ENCODE measurements around the gene MAPK11.
A peak's percentile ranks its signal among the peaks of the same experiment; 100 is the strongest.

Gene MAPK11

DNA sequence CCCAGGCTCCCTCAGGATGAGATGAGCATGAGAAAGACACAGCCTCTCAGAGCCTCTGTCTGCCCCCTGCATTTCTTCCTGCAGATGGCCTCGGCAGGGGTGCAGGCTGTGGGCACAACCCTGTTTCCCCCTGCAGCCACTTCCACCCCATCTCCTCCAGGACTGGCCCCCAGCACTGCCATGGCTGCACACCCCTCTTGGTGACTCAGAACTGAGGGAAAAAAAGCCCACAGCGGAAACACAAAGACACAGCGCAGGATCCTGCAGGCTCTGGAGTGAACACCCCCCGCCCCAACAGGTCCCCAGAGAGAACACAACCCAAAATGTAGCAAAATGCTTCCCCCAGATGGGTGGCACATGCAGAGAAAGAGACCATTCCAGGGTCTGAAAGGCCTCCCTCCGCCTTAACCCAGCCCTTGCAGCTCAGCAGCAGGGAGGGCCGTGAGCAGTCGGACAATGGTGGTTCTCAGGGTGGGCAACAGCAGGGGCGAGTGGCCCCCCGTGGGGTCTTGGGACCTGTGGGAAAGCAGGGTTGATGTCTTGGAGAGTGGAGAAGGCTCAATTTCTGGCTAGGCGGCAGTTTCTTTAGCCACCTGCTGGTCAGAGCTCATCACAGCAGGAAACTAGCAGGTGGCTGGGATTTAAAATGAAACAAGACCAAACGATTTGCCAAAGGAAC lies 33.3 kb downstream of the MAPK11 start:
- Mint-ChIP-seq H3K4me3 (no peak overlapping the region), H3K36me3 (ENCODE audit: low read depth) (peaks cover 29% of the 10 kb centered on the region), H3K27ac (no peak overlapping the region), H3K27me3 (ENCODE audit: low read depth, poor library complexity) (peaks cover 12% of the 10 kb centered on the region), H3K9me3 (no peaks in the 10 kb centered on the region), H3K4me1 (peaks cover 11% of the 10 kb centered on the region)
- DNase-seq, result peak; percentile 31
- TF ChIP-seq, protein P1, sequence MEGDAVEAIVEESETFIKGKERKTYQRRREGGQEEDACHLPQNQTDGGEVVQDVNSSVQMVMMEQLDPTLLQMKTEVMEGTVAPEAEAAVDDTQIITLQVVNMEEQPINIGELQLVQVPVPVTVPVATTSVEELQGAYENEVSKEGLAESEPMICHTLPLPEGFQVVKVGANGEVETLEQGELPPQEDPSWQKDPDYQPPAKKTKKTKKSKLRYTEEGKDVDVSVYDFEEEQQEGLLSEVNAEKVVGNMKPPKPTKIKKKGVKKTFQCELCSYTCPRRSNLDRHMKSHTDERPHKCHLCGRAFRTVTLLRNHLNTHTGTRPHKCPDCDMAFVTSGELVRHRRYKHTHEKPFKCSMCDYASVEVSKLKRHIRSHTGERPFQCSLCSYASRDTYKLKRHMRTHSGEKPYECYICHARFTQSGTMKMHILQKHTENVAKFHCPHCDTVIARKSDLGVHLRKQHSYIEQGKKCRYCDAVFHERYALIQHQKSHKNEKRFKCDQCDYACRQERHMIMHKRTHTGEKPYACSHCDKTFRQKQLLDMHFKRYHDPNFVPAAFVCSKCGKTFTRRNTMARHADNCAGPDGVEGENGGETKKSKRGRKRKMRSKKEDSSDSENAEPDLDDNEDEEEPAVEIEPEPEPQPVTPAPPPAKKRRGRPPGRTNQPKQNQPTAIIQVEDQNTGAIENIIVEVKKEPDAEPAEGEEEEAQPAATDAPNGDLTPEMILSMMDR (IDR thresholded peaks at IDR 0.05), result peak; percentile 48

DNA sequence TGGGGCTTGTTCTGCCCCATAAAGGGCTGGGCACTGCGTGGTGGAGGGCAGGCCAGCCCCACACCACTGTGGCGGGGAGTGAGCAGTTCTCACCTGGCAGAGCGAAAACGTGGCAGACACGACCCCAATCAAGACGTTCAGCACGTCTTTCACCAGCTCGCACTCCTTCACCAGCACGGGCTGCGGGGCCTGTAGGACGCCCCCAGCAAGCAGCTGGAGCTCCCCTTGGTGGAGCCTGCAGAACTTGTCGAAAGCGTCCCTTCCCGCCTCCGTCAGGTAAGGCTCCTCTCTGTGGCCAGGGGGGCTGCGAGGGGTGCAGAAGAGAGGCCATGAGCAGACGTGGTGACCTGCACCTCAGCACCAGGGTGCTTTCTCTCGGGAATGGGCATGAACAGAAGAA lies 37.0 kb downstream of the MAPK11 start:
- peaks cover 13% of the 10 kb centered on the region for H3K27me3 Mint-ChIP-seq (ENCODE audit: low read depth, poor library complexity)
- no peak overlapping the region for H3K27ac Mint-ChIP-seq
- no peak overlapping the region for H3K4me3 Mint-ChIP-seq
- no peaks in the 10 kb centered on the region for H3K4me1 Mint-ChIP-seq
- no peak for DNase-seq
- H3K9me3 Mint-ChIP-seq, result no peaks in the 10 kb centered on the region
- TF ChIP-seq, protein P1 (IDR thresholded peaks at IDR 0.05), result no peak
- peaks cover 34% of the 10 kb centered on the region for H3K36me3 Mint-ChIP-seq (ENCODE audit: low read depth)

DNA sequence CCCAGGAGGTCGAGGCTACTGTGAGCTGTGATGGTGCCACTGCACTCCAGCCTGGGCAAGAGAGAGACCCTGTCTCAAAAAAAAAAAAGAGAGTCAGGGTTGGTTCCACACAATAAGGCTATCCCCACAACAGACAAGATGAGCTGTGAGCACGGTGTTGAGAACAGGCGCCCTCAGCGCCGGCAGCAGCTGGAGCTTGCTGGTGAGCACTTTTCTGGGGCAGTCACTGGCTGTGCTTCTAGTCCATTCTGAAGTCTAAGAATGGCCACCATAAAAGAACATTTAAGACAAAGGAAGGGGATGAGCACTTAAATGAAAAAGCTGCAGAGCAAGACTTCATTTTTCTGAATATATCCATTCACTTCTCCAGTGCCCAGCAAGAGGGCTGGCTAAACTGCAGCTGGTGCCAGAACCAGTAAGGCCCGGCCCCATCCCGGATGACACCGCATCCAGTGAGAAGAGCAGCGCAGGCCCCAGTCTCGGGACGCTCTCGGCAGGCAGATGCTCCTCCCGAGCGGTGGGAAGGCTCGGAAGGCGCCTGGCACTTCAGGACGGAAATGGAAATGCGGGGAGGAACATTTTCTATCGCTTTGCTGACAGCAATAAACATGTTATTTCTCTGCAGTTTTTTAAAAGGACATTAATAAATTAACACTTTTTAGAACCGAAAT lies 37.6 kb downstream of the MAPK11 start:
- Mint-ChIP-seq H3K36me3 (ENCODE audit: low read depth) (peaks cover 28% of the 10 kb centered on the region), H3K9me3 (no peaks in the 10 kb centered on the region), H3K27me3 (ENCODE audit: low read depth, poor library complexity) (peaks cover 10% of the 10 kb centered on the region), H3K4me3 (no peak overlapping the region), H3K27ac (peak overlapping the region; percentile 38), H3K4me1 (no peaks in the 10 kb centered on the region)
- no peak for DNase-seq
- TF ChIP-seq, protein P1 (IDR thresholded peaks at IDR 0.05), result no peak

DNA sequence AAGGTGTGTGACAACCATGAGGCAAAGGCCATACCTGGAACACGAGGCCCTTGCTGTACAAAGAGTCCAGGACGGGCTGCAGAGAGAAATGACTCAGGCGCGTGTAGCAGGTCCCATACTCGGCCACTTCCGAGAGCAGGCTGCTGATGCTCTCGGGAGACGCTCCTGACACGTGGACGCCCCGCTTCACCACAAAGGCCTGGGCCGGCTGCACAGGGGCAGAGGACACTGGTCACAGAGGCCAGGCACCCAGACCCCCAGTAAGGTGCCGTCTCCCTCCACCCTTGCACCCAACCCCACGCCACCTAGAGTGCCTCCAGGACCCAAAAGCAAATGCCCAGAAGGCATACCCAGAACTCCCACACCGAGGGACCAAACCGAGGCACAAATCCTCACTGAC lies 40.8 kb downstream of the MAPK11 start:
- peaks cover 7% of the 10 kb centered on the region for H3K27me3 Mint-ChIP-seq (ENCODE audit: low read depth, poor library complexity)
- no peak overlapping the region for H3K4me3 Mint-ChIP-seq
- TF ChIP-seq, protein P1 (IDR thresholded peaks at IDR 0.05), result no peak
- H3K27ac Mint-ChIP-seq, result no peak overlapping the region
- DNase-seq, result no peak
- no peaks in the 10 kb centered on the region for H3K9me3 Mint-ChIP-seq
- peaks cover 16% of the 10 kb centered on the region for H3K36me3 Mint-ChIP-seq (ENCODE audit: low read depth)
- H3K4me1 Mint-ChIP-seq, result no peaks in the 10 kb centered on the region

DNA sequence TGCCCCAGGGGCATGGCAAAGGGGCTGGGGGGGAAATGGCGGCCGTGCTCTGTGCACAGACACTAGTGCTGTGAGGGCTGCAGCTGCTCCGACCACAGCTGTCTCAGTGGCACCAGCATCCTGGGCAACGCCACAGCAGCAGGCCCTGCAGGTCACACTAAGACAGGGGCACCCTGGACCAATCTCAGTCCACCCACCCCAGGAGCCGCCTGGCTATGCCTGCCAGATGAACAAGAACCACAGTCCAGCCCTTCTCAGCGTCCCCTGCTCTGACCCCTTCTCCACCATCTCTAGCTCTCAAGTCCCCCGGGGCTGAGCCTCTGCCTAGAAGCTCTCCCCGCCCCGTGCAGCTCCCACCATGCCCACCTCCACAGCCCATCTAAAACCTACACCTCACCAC lies 41.8 kb downstream of the MAPK11 start:
- TF ChIP-seq, protein P1 (IDR thresholded peaks at IDR 0.05), result no peak
- Mint-ChIP-seq H3K27ac (peak overlapping the region; percentile 45), H3K4me3 (no peak overlapping the region), H3K36me3 (ENCODE audit: low read depth) (peaks cover 13% of the 10 kb centered on the region), H3K27me3 (ENCODE audit: low read depth, poor library complexity) (peaks cover 10% of the 10 kb centered on the region), H3K9me3 (no peaks in the 10 kb centered on the region), H3K4me1 (peaks cover 5% of the 10 kb centered on the region)
- no peak for DNase-seq

Measured in nephron progenitor cell (in vitro differentiated cells).